IMR-90 (cell line): Measurements from ENCODE around the gene DYNC2LI1. TPM values are rescaled to one million over a fixed set of nuclear protein-coding genes. Genes with fewer than 3 reads are reported as not detected.

Source experiments
- ATAC-seq: fragments of 200-7000 bp; cut with Tn5 transposase; 2 replicates; pipeline ENCODE4 v1.9.1; 2020; ENCODE audit warnings: low read depth, mild to moderate bottlenecking, moderate library complexity
- BruUV-seq: library from RNA; stranded (reverse); fragments of 400-500 nt; replicated peaks from 2 replicates; lab custom pipeline; 2021; lab: Mats Ljungman, UMichigan
- CTCF ChIA-PET: fragments of 300-600 bp; formaldehyde crosslinking; extraction: SDS; loops from one replicate; lab custom pipeline; 2021; ENCODE audit warnings: antibody characterized with exemption; lab: Yijun Ruan, JAX
- POLR2A ChIA-PET: fragments of 300-600 bp; sonication (Branson Sonifier 250); formaldehyde crosslinking; loops from one replicate; lab custom pipeline; 2022; ENCODE audit warnings: antibody characterized with exemption; ENCODE audit not compliant: unreplicated experiment; lab: Charles Lee
- DNase-seq: peaks from one replicate; pipeline ENCODE4 v3.0.0; 2013
- H2AFZ ChIP-seq: replicated peaks from 2 replicates; pipeline ENCODE3; 2013; ENCODE audit warnings: low read length, mild to moderate bottlenecking; ENCODE audit not compliant: poor library complexity
- H2AK5ac ChIP-seq: 2 replicates; pipeline ENCODE4 v1.6.1; 2013; ENCODE audit warnings: low read depth, low read length, inconsistent platforms
- H2AK9ac ChIP-seq: replicated peaks from 2 replicates; pipeline ENCODE3; 2013; ENCODE audit warnings: mild to moderate bottlenecking, low read depth, low read length, moderate library complexity; ENCODE audit not compliant: poor library complexity
- H2BK120ac ChIP-seq: 2 replicates; pipeline ENCODE4 v1.6.1; 2013; ENCODE audit warnings: low read depth, low read length, inconsistent platforms
- H2BK15ac ChIP-seq: 3 replicates; pipeline ENCODE4 v1.6.1; 2013; ENCODE audit warnings: low read depth, low read length, inconsistent platforms
- H2BK20ac ChIP-seq: 2 replicates; pipeline ENCODE4 v1.6.1; 2013; ENCODE audit warnings: low read depth, mild to moderate bottlenecking, inconsistent platforms, low read length, moderate library complexity
- H2BK5ac ChIP-seq: 2 replicates; pipeline ENCODE4 v1.6.1; 2013; ENCODE audit warnings: mild to moderate bottlenecking, low read depth, low read length, inconsistent platforms; ENCODE audit not compliant: poor library complexity, severe bottlenecking
- H3K14ac ChIP-seq: replicated peaks from 2 replicates; pipeline ENCODE4 v1.6.1; 2013; ENCODE audit warnings: low read depth, low read length, inconsistent platforms
- H3K18ac ChIP-seq: 2 replicates; pipeline ENCODE4 v1.6.1; 2013; ENCODE audit warnings: low read depth, low read length, control low read depth
- H3K23ac ChIP-seq: 2 replicates; pipeline ENCODE4 v1.6.1; 2013; ENCODE audit warnings: low read depth, low read length, inconsistent platforms
- H3K27ac ChIP-seq: 2 replicates; pipeline ENCODE4 v1.5.1; 2013; ENCODE audit warnings: mild to moderate bottlenecking, control low read depth, low read length; ENCODE audit not compliant: insufficient read depth
- H3K27me3 ChIP-seq: 2 replicates; pipeline ENCODE4 v1.6.1; 2013; ENCODE audit warnings: low read length; ENCODE audit not compliant: control insufficient read depth, insufficient read depth
- H3K36me3 ChIP-seq: 2 replicates; pipeline ENCODE4 v1.6.1; 2013; ENCODE audit warnings: low read length, mixed read lengths; ENCODE audit not compliant: control insufficient read depth, insufficient read depth
- H3K4ac ChIP-seq: 2 replicates; pipeline ENCODE4 v1.6.1; 2013; ENCODE audit warnings: low read depth, low read length, inconsistent platforms
- H3K4me1 ChIP-seq: 2 replicates; pipeline ENCODE4 v1.6.1; 2013; ENCODE audit warnings: low read length, mixed read lengths; ENCODE audit not compliant: control insufficient read depth, insufficient read depth
- H3K4me2 ChIP-seq: 2 replicates; pipeline ENCODE4 v1.6.1; 2013; ENCODE audit warnings: low read depth, mild to moderate bottlenecking, control low read depth, low read length, moderate library complexity
- H3K4me3 ChIP-seq: 2 replicates; pipeline ENCODE4 v1.5.1; 2013; ENCODE audit warnings: low read depth, mild to moderate bottlenecking, control low read depth, low read length, moderate library complexity; ENCODE audit not compliant: insufficient read depth
- H3K56ac ChIP-seq: 2 replicates; pipeline ENCODE4 v1.6.1; 2013; ENCODE audit warnings: low read length, inconsistent platforms; ENCODE audit not compliant: insufficient read depth; ENCODE audit errors: extremely low read depth
- H3K79me1 ChIP-seq, 2 experiments: 2 replicates each; pipeline ENCODE4 v1.6.1; 2013; ENCODE audit warnings: low read length in 2 of 2, inconsistent platforms in 1 of 2, low read depth in 1 of 2
- H3K9ac ChIP-seq: 2 replicates; pipeline ENCODE4 v1.6.1; 2013; ENCODE audit warnings: low read depth, low read length, control low read depth
- H3K9me1 ChIP-seq: 2 replicates; pipeline ENCODE4 v1.6.1; 2013; ENCODE audit warnings: low read length, inconsistent platforms; ENCODE audit not compliant: insufficient read depth
- H3K9me3 ChIP-seq: 2 replicates; pipeline ENCODE4 v1.6.1; 2013; ENCODE audit warnings: low read length; ENCODE audit not compliant: control insufficient read depth, insufficient read depth
- H4K20me1 ChIP-seq: 2 replicates; pipeline ENCODE4 v1.6.1; 2013; ENCODE audit warnings: low read length, inconsistent platforms; ENCODE audit not compliant: insufficient read depth
- H4K5ac ChIP-seq: 2 replicates; pipeline ENCODE4 v1.6.1; 2013; ENCODE audit warnings: mild to moderate bottlenecking, low read depth, low read length, control low read depth
- H4K8ac ChIP-seq, 2 experiments: 2 replicates each; pipeline ENCODE4 v1.6.1; 2013; ENCODE audit warnings: low read depth in 2 of 2, low read length in 2 of 2, control low read depth in 1 of 2, inconsistent platforms in 1 of 2
- H4K91ac ChIP-seq: 2 replicates; pipeline ENCODE4 v1.6.1; 2013; ENCODE audit warnings: low read depth, low read length, inconsistent platforms; ENCODE audit not compliant: insufficient read depth
- BHLHE40 ChIP-seq: fragments of 150-350 bp; IDR thresholded peaks from 2 replicates; pipeline ENCODE4 v1.6.1; 2016; ENCODE audit warnings: mild to moderate bottlenecking, low read depth, low read length
- CTCF ChIP-seq: conservative IDR thresholded peaks from 2 replicates; pipeline ENCODE4 v1.5.1; 2012; ENCODE audit warnings: mild to moderate bottlenecking, low read depth, low read length, improper control_type of control experiment
- MAFK ChIP-seq: IDR thresholded peaks from 2 replicates; pipeline ENCODE4 v1.6.1; 2012; ENCODE audit warnings: low read depth, low read length, improper control_type of control experiment
- MAZ ChIP-seq: IDR thresholded peaks from 2 replicates; pipeline ENCODE4 v1.6.1; 2012; ENCODE audit warnings: low read depth, mild to moderate bottlenecking, low read length, improper control_type of control experiment, moderate library complexity, borderline replicate concordance
- NFE2L2 ChIP-seq: fragments of 150-350 bp; IDR thresholded peaks from 2 replicates; pipeline ENCODE4 v1.6.1; 2016; ENCODE audit warnings: low read depth, mild to moderate bottlenecking, low read length
- POLR2A ChIP-seq: IDR thresholded peaks from 2 replicates; pipeline ENCODE4 v1.6.1; 2012; ENCODE audit warnings: mild to moderate bottlenecking, low read depth, low read length
- RCOR1 ChIP-seq: IDR thresholded peaks from 2 replicates; pipeline ENCODE4 v1.6.1; 2012; ENCODE audit warnings: mild to moderate bottlenecking, low read length, improper control_type of control experiment; ENCODE audit not compliant: insufficient replicate concordance
- RFX5 ChIP-seq: IDR thresholded peaks from 2 replicates; pipeline ENCODE4 v1.8.0; 2012; ENCODE audit warnings: low read depth, mild to moderate bottlenecking, low read length, moderate library complexity
- SMC3 ChIP-seq: fragments of 150-350 bp; IDR thresholded peaks from 2 replicates; pipeline ENCODE4 v1.6.1; 2016; ENCODE audit warnings: low read depth, mild to moderate bottlenecking, antibody characterized with exemption, low read length, moderate library complexity
- USF2 ChIP-seq: fragments of 150-350 bp; IDR thresholded peaks from 2 replicates; pipeline ENCODE4 v1.6.1; 2017; ENCODE audit warnings: mild to moderate bottlenecking, antibody characterized with exemption, low read length, low read depth
- WGBS, 2 experiments: methylation state at CpG; one replicate each; pipeline versions ENCODE4 v1.1.5 to v1.1.7; 2013; ENCODE audit warnings: missing lambda C conversion rate in 2 of 2; ENCODE audit not compliant: insufficient read length in 1 of 2; ENCODE audit errors: extremely low coverage in 2 of 2; 5-methylcytosine and 5-hydroxymethylcytosine counted together
- dilution Hi-C: fragments of 300-500 bp; cut with HindIII; formaldehyde crosslinking; loops from one replicate; pipeline ENCODE4 v1.14.3; 2018; ENCODE audit warnings: low sequenced_read_pairs; ENCODE audit not compliant: unreplicated experiment
- in situ Hi-C: fragments of 300-500 bp; cut with MboI; formaldehyde crosslinking; loops from 3 replicates; pipeline ENCODE4 v1.14.3; 2019; ENCODE audit warnings: low sequenced_read_pairs, inconsistent platforms, mixed read lengths
- intact Hi-C: fragments of 100-400 bp; cut with micrococcal nuclease; formaldehyde crosslinking; loops from 2 replicates; pipeline ENCODE4 v1.10.0; 2022
- polyA plus RNA-seq, 3 experiments: library from polyadenylated mRNA; depleted of rRNA; stranded (reverse); fragments of >200 nt; gene quantifications; 2 replicates each; pipeline ENCODE4 v1.2.3, GENCODE V29; 2012; ENCODE audit warnings: low replicate concordance in 1 of 3
- total RNA-seq: library from RNA; depleted of rRNA; stranded (reverse); fragments of >200 nt; gene quantifications from 2 replicates; pipeline ENCODE4 v1.2.3, GENCODE V29; 2012

The DYNC2LI1 gene
- total and polyA plus RNA-seq, 2 of the 4 experiments (the other 2 are of a cell fraction), result 5.2 to 10.4 TPM

- ChIA-PET POLR2A (no interaction called here), CTCF (no interaction called here)
- Histone ChIP-seq H3K14ac (no peak overlapping the region), H3K9me1 (no peaks in the 10 kb centered on the region), H3K4me3 (no peak overlapping the region), H4K20me1 (no peaks in the 10 kb centered on the region), H2AK5ac (no peak overlapping the region), H2BK5ac (no peak overlapping the region), H3K36me3 (peaks cover 4% of the 10 kb centered on the region), H2BK15ac (no peak overlapping the region), H3K4me2 (no peak overlapping the region), H4K5ac (no peak overlapping the region), H3K27me3 (no peaks in the 10 kb centered on the region), H3K56ac (no peak overlapping the region), H3K27ac (no peak overlapping the region), H3K18ac (no peak overlapping the region), H2AK9ac (no peak overlapping the region), H3K4me1 (peaks cover 3% of the 10 kb centered on the region; the same call in 1 of the 2 replicates), H3K79me1 (no peaks in the 10 kb centered on the region), H4K91ac (no peak overlapping the region), H3K9me3 (no peaks in the 10 kb centered on the region), H3K9ac (no peak overlapping the region), H4K8ac (no peak overlapping the region), H2AFZ (no peak overlapping the region), H2BK20ac (no peak overlapping the region), H3K23ac (no peak overlapping the region), H3K4ac (no peak overlapping the region), H2BK120ac (no peak overlapping the region)
- DNase-seq (no peak), ATAC-seq (no peak)
- dilution Hi-C loops (no loop called here), intact Hi-C loops (no loop called here), in situ Hi-C loops (no loop called here)
- BruUV-seq, result no TSS peak
- no CpG with 5 or more reads among the region's 3 CpGs for WGBS, 2 experiments
- TF ChIP-seq USF2 (no peak), SMC3 (no peak), MAZ (no peak), RCOR1 (no peak), NFE2L2 (no peak), RFX5 (no peak), POLR2A (no peak), MAFK (no peak), CTCF (no peak), BHLHE40 (no peak)
Observed at GRCh38 chr2:43792653-43793052, 18.8 kb downstream of the DYNC2LI1 start.
